Measurements from ENCODE around the gene ERG28.

DNA sequence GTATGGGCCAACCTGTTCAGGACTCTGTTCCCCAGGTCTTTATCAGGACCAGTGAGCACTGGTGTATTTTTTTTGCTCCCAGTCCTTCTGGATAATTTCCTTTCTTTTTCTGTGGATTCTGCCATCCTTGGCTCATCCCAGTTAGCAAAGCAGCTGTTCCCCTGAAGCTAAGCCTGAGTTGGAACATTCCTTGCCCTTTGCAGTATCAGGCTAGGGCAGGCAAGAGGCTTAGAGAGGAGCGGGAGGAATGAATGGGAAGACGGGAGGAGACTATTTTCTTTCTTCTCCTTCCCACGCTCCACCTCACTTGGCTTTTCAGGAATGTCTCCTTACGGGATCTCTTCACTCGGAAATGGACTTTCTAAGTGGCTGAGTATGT lies 29.2 kb downstream of the ERG28 start:
- TF ChIP-seq, protein P1, sequence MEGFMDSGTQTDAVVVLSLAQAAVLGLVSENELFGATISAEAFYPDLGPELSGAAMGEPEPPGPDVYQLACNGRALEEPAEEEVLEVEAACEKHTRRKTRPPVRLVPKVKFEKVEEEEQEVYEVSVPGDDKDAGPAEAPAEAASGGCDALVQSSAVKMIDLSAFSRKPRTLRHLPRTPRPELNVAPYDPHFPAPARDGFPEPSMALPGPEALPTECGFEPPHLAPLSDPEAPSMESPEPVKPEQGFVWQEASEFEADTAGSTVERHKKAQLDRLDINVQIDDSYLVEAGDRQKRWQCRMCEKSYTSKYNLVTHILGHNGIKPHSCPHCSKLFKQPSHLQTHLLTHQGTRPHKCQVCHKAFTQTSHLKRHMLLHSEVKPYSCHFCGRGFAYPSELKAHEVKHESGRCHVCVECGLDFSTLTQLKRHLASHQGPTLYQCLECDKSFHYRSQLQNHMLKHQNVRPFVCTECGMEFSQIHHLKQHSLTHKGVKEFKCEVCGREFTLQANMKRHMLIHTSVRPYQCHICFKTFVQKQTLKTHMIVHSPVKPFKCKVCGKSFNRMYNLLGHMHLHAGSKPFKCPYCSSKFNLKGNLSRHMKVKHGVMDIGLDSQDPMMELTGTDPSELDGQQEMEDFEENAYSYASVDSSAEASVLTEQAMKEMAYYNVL (CRISPR knock-in tag; IDR thresholded peaks at IDR 0.05; ENCODE audit: borderline replicate concordance), result no peak
- TF ChIP-seq EP300 (IDR thresholded peaks at IDR 0.05; ENCODE audit: low read depth in 2 of 2, low read length in 2 of 2) (no peak), EP300 (CRISPR knock-in tag; IDR thresholded peaks at IDR 0.05; ENCODE audit: borderline replicate concordance) (no peak), ESRRA (CRISPR knock-in tag; IDR thresholded peaks at IDR 0.05; ENCODE audit: low read depth) (no peak), BHLHE40 (IDR thresholded peaks at IDR 0.05; ENCODE audit: low read length) (no peak), HOMEZ (CRISPR knock-in tag; IDR thresholded peaks at IDR 0.05; ENCODE audit: low read depth) (no peak), ZNF160 (CRISPR knock-in tag; IDR thresholded peaks at IDR 0.05) (no peak), POLR2AphosphoS2 (IDR thresholded peaks at IDR 0.05; ENCODE audit: low read depth, low read length) (no peak)

Measured in HepG2 (cell line).